Transverse colon (tissue), 3 donors: ENCODE results near the gene PRRX2.

Source experiments
- CTCF ChIP-seq, 5 experiments: fragments of 200-600 bp in 3 of 5; fragments of 450-650 bp in 2 of 5; sonication (generic) in 3 of 5; IDR thresholded peaks; 1 replicate in 2 of 5; 2 replicates in 3 of 5; pipeline ENCODE4 v1.5.1; 2016 to 2017; ENCODE audit warnings: antibody characterized with exemption in 5 of 5, inconsistent platforms in 3 of 5, mild to moderate bottlenecking in 2 of 5, moderate library complexity in 1 of 5
- EP300 ChIP-seq: sonication (generic); formaldehyde crosslinking; IDR thresholded peaks from one replicate; pipeline ENCODE4 v1.6.1; 2017; ENCODE audit warnings: antibody characterized with exemption, low read depth
- POLR2A ChIP-seq: fragments of 450-650 bp; IDR thresholded peaks from one replicate; pipeline ENCODE4 v1.6.1; 2016; ENCODE audit warnings: antibody characterized with exemption, mild to moderate bottlenecking, moderate library complexity

DNA sequence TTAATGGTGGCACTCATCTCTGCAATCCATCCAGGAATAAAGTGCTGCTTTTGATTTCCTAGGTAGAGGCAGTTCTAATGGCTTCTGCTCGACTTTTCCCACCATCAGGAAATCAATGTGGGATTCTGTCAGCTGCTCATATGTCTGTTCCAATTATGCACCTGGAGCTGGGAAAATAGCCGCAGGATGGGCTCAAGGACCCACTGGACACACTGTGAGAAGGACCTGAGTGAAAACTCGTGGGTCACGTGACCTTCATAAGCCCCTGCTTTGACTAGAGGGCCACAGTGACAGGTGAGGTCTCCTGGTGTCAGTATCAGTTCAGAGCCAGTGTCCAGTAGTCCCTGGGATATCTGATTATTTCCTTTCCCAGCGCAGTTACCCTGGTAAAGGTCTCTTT is 105.3 kb downstream of the PRRX2 start:
- TF ChIP-seq CTCF (IDR thresholded peaks at IDR 0.05) (no peak), POLR2A (no peak), EP300 (no peak)
